Body of pancreas (tissue), 4 donors: Measurements from ENCODE around the gene ZSCAN1.

ENCODE experiments used
- CTCF ChIP-seq, 7 experiments: fragments of 450-650 bp in 4 of 7; fragments of 200-600 bp in 3 of 7; sonication (generic) in 3 of 7; IDR thresholded peaks; one replicate each; pipeline ENCODE4 v1.5.1; 2016 to 2019; ENCODE audit warnings: antibody characterized with exemption in 7 of 7
- POLR2A ChIP-seq, 3 donors: fragments of 450-650 bp; IDR thresholded peaks; one replicate each; pipeline ENCODE4 v1.6.1; 2016; ENCODE audit warnings: antibody characterized with exemption in 3 of 3, mild to moderate bottlenecking in 2 of 3

GRCh38 chr19:58095328-58095727, 61.5 kb downstream of the ZSCAN1 start:
- TF ChIP-seq POLR2A (IDR thresholded peaks at IDR 0.05) (no peak), CTCF (IDR thresholded peaks at IDR 0.05) (no peak)
